AG04449 (cell line): Measurements from ENCODE around the gene GNGT2.
A peak's percentile ranks its signal among the peaks of the same experiment; 100 is the strongest.

Source experiments
- CTCF ChIA-PET: fragments of 350-600 bp; formaldehyde crosslinking; extraction: SDS; loops from one replicate; lab custom pipeline; 2021; ENCODE audit warnings: antibody characterized with exemption; lab: Yijun Ruan, JAX
- POLR2A ChIA-PET: fragments of 400-600, 350-600 bp; formaldehyde crosslinking; extraction: SDS; loops from one replicate; lab custom pipeline; 2020; ENCODE audit warnings: antibody characterized with exemption, inconsistent platforms; lab: Yijun Ruan, JAX
- DNase-seq: peaks from one replicate; pipeline ENCODE4 v3.0.0-alpha.2; 2010; ENCODE audit warnings: low read depth, low spot score
- H3K4me3 ChIP-seq: 2 replicates; pipeline ENCODE4 v1.5.1; 2011; ENCODE audit warnings: low read depth, mild to moderate bottlenecking, control low read depth, low read length
- CTCF ChIP-seq: IDR thresholded peaks from one replicate; pipeline ENCODE4 v1.5.1; 2011; ENCODE audit warnings: mild to moderate bottlenecking, moderate library complexity, low read length, control low read depth, inconsistent platforms; ENCODE audit not compliant: insufficient read depth; ENCODE audit errors: missing control alignments

The GNGT2 gene

GRCh38 chr17:49234509-49235080, 24.2 kb upstream of the GNGT2 start:
- no peak for TF ChIP-seq CTCF
- POLR2A ChIA-PET = no interaction called here
- DNase-seq = no peak
- no peak overlapping the region for H3K4me3 ChIP-seq
- CTCF ChIA-PET = interaction anchor here (2.4 kb wide), 1 partner anchor 7 kb away, joined by 15 read pairs; no protein-coding TSS in a partner anchor

GRCh38 chr17:49231563-49231894, 21.2 kb upstream of the GNGT2 start:
- ChIA-PET CTCF (interaction anchor here (0.8 to 8.9 kb wide), 3 partner anchors 10 to 60 kb away, joined by 3 to 136 read pairs (median 14); no protein-coding TSS in a partner anchor), POLR2A (no interaction called here)
- H3K4me3 ChIP-seq = no peak overlapping the region
- DNase-seq = no peak
- TF ChIP-seq CTCF = no peak

- no peak for TF ChIP-seq CTCF
- H3K4me3 ChIP-seq = peak within 1 kb of the TSS; percentile 85
- DNase-seq = no peak
- ChIA-PET POLR2A (no interaction called here), CTCF (interaction anchor here (1.0 to 8.9 kb wide), 7 partner anchors 9 to 50 kb away, joined by 3 to 165 read pairs (median 7); no protein-coding TSS in a partner anchor)
Observed at GRCh38 chr17:49230636-49231562, 20.5 kb upstream of the GNGT2 start, which contains the start of gene PHOSPHO1. TSS of gene PHOSPHO1 (minus strand) at chr17:49230787. CDS start at chr17:49226691, 4,096 bp downstream.

GRCh38 chr17:49229805-49230600, 19.6 kb upstream of the GNGT2 start:
- peak overlapping the region; percentile 85 for H3K4me3 ChIP-seq
- ChIA-PET CTCF (interaction anchor here (0.7 to 8.9 kb wide), 10 partner anchors 8 to 70 kb away, joined by 3 to 165 read pairs (median 10); no protein-coding TSS in a partner anchor), POLR2A (interaction anchor here (0.8 kb wide), 1 partner anchor 12 kb away, joined by 3 read pairs; no protein-coding TSS in a partner anchor)
- no peak for DNase-seq
- no peak for TF ChIP-seq CTCF

- no peak for DNase-seq
- ChIA-PET CTCF (interaction anchor here (0.6 to 8.9 kb wide), 14 partner anchors 7 to 750 kb away, joined by 3 to 165 read pairs (median 13); partner anchors contain the start of genes ABI3 and GNGT2), POLR2A (interaction anchor here (0.8 kb wide), 1 partner anchor 11 kb away, joined by 3 read pairs; no protein-coding TSS in a partner anchor)
- TF ChIP-seq CTCF = no peak
- H3K4me3 ChIP-seq = no peak overlapping the region
Observed at GRCh38 chr17:49229076-49229804, 18.9 kb upstream of the GNGT2 start.
